Liver (tissue), 9 donors: ENCODE data around the gene KRTAP3-1. TPM values are rescaled to one million over a fixed set of nuclear protein-coding genes. Genes with fewer than 3 reads are reported as not detected.

ENCODE experiments used
- DNase-seq: peaks from one replicate; pipeline ENCODE4 v3.0.0-alpha.2; 2017; ENCODE audit warnings: low spot score
- H3K27ac ChIP-seq, 2 donors: one replicate each; pipeline ENCODE4 v1.7.0; 2013; ENCODE audit warnings: inconsistent platforms in 2 of 2, low read length in 2 of 2, control low read depth in 1 of 2, low read depth in 1 of 2, mild to moderate bottlenecking in 1 of 2
- H3K27me3 ChIP-seq, 4 donors: one replicate each; pipeline versions ENCODE4 v1.6.1 to v1.7.0; 2013; ENCODE audit warnings: low read length in 3 of 4, inconsistent platforms in 1 of 4, mild to moderate bottlenecking in 1 of 4, moderate library complexity in 1 of 4; ENCODE audit not compliant: control insufficient read depth in 4 of 4, insufficient read depth in 4 of 4
- H3K36me3 ChIP-seq, 4 donors: one replicate each; pipeline versions ENCODE4 v1.6.1 to v1.7.0; 2013; ENCODE audit warnings: low read length in 3 of 4, mild to moderate bottlenecking in 3 of 4, low read depth in 1 of 4, moderate library complexity in 1 of 4; ENCODE audit not compliant: control insufficient read depth in 4 of 4, insufficient read depth in 3 of 4
- H3K4me1 ChIP-seq, 4 donors: one replicate each; pipeline versions ENCODE4 v1.6.1 to v1.7.0; 2013; ENCODE audit warnings: low read length in 3 of 4, mild to moderate bottlenecking in 3 of 4, moderate library complexity in 1 of 4; ENCODE audit not compliant: control insufficient read depth in 4 of 4, insufficient read depth in 4 of 4
- H3K4me3 ChIP-seq, 3 donors: one replicate each; pipeline versions ENCODE4 v1.6.1 to v1.7.0; 2013; ENCODE audit warnings: low read length in 3 of 3, control low read depth in 1 of 3, low read depth in 1 of 3, mild to moderate bottlenecking in 1 of 3
- H3K9ac ChIP-seq, 2 donors: one replicate each; pipeline ENCODE4 v1.7.0; 2013; ENCODE audit warnings: low read length in 2 of 2, mild to moderate bottlenecking in 2 of 2, moderate library complexity in 2 of 2, control low read depth in 1 of 2, low read depth in 1 of 2
- H3K9me3 ChIP-seq, 4 donors: one replicate each; pipeline versions ENCODE4 v1.6.1 to v1.7.0; 2013; ENCODE audit warnings: low read length in 3 of 4; ENCODE audit not compliant: control insufficient read depth in 4 of 4
- EGR1 ChIP-seq, 2 donors: IDR thresholded peaks; 2 replicates each; pipeline ENCODE4 v1.6.1; 2016 to 2018; ENCODE audit warnings: antibody characterized with exemption in 2 of 2, low read depth in 2 of 2
- FOXA1 ChIP-seq: IDR thresholded peaks from 2 replicates; pipeline ENCODE4 v1.6.1; 2016; ENCODE audit warnings: antibody characterized with exemption
- FOXA2 ChIP-seq: IDR thresholded peaks from 2 replicates; pipeline ENCODE4 v1.6.1; 2016; ENCODE audit warnings: antibody characterized with exemption
- GABPA ChIP-seq, 2 donors: IDR thresholded peaks in 1 of 2; conservative IDR thresholded peaks in 1 of 2; 2 replicates each; pipeline ENCODE4 v1.6.1; 2016; ENCODE audit warnings: antibody characterized with exemption in 2 of 2, mild to moderate bottlenecking in 1 of 2, moderate library complexity in 1 of 2
- JUND ChIP-seq, 2 donors: IDR thresholded peaks; 2 replicates each; pipeline ENCODE4 v1.6.1; 2016; ENCODE audit warnings: antibody characterized with exemption in 2 of 2
- NR2F2 ChIP-seq: IDR thresholded peaks from 2 replicates; pipeline ENCODE4 v1.6.1; 2016; ENCODE audit warnings: antibody characterized with exemption
- RAD21 ChIP-seq, 2 donors: IDR thresholded peaks; 2 replicates each; pipeline ENCODE4 v1.6.1; 2016; ENCODE audit warnings: antibody characterized with exemption in 2 of 2, mild to moderate bottlenecking in 2 of 2
- SP1 ChIP-seq: IDR thresholded peaks from 2 replicates; pipeline ENCODE4 v1.6.1; 2018; ENCODE audit warnings: antibody characterized with exemption, mild to moderate bottlenecking
- TAF1 ChIP-seq: conservative IDR thresholded peaks from 2 replicates; pipeline ENCODE4 v1.6.1; 2016; ENCODE audit warnings: antibody characterized with exemption, mild to moderate bottlenecking
- YY1 ChIP-seq: IDR thresholded peaks from 2 replicates; pipeline ENCODE4 v1.6.1; 2016; ENCODE audit warnings: antibody characterized with exemption, mild to moderate bottlenecking
- WGBS: extraction: QIAGEN DNeasy Blood & Tissue Kit; methylation state at CpG from one replicate; pipeline ENCODE4 v1.1.7; 2013; 5-methylcytosine and 5-hydroxymethylcytosine counted together
- polyA plus RNA-seq, 2 donors: library from polyadenylated mRNA; stranded (reverse) in 1 of 2; unstranded in 1 of 2; fragments of 200-250 nt in 1 of 2; fragments of >200 nt in 1 of 2; fragmentation: Nextera tagmentation in 1 of 2; extraction: Ambion mirVana in 1 of 2; gene quantifications; one replicate each; pipeline versions ENCODE4 v1.2.1 to v1.2.3, GENCODE V29; 2013 to 2015
- total RNA-seq, 2 donors: library from RNA; depleted of rRNA; stranded (reverse); fragments of >200 nt; gene quantifications; one replicate each; pipeline ENCODE4 v1.2.3, GENCODE V29; 2014
- TF ChIP-seq, protein P1 (sequence below): IDR thresholded peaks from 2 replicates; pipeline ENCODE4 v1.6.1; 2016; ENCODE audit warnings: antibody characterized with exemption, mild to moderate bottlenecking
- TF ChIP-seq, protein P2 (sequence below): fragments of 150-350 bp; IDR thresholded peaks from 2 replicates; pipeline ENCODE4 v1.5.1; 2017; ENCODE audit warnings: improper control_type of control experiment, low read depth, low read length; ENCODE audit not compliant: missing input control
- TF ChIP-seq, protein P3 (sequence below): IDR thresholded peaks from 2 replicates; pipeline ENCODE4 v1.6.1; 2016; ENCODE audit warnings: antibody characterized with exemption
- TF ChIP-seq, protein P4 (sequence below): IDR thresholded peaks from 2 replicates; pipeline ENCODE4 v1.6.1; 2016; ENCODE audit warnings: antibody characterized with exemption
- donor health status: healthy.
- donor health status: healthy.
- donor health status: healthy.
- donor health status: healthy.
- donor health status: healthy.

Gene KRTAP3-1
- total and polyA plus RNA-seq, 4 donors = not detected

DNA sequence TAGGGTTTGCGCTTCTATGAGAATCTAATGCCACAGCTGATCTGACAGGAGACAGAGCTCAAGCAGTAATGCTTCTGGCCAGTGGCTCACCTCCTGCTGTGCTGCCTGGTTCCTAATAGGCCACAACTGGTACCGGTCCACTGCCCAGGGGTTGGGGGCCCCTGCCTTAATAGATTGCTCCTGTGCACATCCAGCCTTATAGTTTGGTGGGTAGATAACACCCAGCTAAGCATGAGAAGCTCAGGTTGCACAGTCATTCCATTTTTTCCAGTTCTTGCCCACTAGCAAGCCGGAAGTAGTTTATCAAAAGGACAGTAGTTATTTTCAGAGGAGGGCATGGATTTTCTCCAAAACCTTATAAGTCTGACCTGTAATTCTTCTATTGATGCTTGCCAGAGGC, 10.5 kb upstream of the KRTAP3-1 start (continued):
- TF ChIP-seq, protein P1, sequence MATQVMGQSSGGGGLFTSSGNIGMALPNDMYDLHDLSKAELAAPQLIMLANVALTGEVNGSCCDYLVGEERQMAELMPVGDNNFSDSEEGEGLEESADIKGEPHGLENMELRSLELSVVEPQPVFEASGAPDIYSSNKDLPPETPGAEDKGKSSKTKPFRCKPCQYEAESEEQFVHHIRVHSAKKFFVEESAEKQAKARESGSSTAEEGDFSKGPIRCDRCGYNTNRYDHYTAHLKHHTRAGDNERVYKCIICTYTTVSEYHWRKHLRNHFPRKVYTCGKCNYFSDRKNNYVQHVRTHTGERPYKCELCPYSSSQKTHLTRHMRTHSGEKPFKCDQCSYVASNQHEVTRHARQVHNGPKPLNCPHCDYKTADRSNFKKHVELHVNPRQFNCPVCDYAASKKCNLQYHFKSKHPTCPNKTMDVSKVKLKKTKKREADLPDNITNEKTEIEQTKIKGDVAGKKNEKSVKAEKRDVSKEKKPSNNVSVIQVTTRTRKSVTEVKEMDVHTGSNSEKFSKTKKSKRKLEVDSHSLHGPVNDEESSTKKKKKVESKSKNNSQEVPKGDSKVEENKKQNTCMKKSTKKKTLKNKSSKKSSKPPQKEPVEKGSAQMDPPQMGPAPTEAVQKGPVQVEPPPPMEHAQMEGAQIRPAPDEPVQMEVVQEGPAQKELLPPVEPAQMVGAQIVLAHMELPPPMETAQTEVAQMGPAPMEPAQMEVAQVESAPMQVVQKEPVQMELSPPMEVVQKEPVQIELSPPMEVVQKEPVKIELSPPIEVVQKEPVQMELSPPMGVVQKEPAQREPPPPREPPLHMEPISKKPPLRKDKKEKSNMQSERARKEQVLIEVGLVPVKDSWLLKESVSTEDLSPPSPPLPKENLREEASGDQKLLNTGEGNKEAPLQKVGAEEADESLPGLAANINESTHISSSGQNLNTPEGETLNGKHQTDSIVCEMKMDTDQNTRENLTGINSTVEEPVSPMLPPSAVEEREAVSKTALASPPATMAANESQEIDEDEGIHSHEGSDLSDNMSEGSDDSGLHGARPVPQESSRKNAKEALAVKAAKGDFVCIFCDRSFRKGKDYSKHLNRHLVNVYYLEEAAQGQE = no peak
- no peak for TF ChIP-seq TAF1

DNA sequence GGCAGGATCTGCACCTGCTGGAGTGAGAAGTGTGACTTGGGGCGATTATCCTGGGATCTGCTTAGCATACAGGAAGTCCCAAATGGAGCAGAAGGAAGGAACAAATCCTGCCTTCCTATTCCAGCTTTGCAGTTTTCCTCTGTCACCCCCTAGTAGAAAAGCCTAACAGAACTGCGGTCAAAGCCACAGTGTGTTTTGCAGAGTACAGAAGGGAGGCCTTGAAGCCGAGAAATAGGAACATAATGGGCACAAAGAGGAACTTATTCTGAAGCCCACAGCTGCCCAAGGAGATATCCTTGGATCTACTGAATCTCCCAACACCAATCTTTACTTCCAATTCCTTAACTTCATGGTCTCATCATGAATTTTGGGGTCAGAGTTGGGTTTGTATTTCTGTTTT, 9.6 kb upstream of the KRTAP3-1 start:
- 82% methylated on average over 3 of the region's 3 CpGs for WGBS
- TF ChIP-seq EGR1 (IDR thresholded peaks at IDR 0.05; ENCODE audit: low read depth in 2 of 2) = no peak
- TF ChIP-seq RAD21 (IDR thresholded peaks at IDR 0.05) = no peak
- TF ChIP-seq, protein P2, sequence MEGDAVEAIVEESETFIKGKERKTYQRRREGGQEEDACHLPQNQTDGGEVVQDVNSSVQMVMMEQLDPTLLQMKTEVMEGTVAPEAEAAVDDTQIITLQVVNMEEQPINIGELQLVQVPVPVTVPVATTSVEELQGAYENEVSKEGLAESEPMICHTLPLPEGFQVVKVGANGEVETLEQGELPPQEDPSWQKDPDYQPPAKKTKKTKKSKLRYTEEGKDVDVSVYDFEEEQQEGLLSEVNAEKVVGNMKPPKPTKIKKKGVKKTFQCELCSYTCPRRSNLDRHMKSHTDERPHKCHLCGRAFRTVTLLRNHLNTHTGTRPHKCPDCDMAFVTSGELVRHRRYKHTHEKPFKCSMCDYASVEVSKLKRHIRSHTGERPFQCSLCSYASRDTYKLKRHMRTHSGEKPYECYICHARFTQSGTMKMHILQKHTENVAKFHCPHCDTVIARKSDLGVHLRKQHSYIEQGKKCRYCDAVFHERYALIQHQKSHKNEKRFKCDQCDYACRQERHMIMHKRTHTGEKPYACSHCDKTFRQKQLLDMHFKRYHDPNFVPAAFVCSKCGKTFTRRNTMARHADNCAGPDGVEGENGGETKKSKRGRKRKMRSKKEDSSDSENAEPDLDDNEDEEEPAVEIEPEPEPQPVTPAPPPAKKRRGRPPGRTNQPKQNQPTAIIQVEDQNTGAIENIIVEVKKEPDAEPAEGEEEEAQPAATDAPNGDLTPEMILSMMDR = no peak
- TF ChIP-seq JUND (IDR thresholded peaks at IDR 0.05) = no peak
- no peak for TF ChIP-seq NR2F2
- no peak overlapping the region for H3K9ac ChIP-seq

DNA sequence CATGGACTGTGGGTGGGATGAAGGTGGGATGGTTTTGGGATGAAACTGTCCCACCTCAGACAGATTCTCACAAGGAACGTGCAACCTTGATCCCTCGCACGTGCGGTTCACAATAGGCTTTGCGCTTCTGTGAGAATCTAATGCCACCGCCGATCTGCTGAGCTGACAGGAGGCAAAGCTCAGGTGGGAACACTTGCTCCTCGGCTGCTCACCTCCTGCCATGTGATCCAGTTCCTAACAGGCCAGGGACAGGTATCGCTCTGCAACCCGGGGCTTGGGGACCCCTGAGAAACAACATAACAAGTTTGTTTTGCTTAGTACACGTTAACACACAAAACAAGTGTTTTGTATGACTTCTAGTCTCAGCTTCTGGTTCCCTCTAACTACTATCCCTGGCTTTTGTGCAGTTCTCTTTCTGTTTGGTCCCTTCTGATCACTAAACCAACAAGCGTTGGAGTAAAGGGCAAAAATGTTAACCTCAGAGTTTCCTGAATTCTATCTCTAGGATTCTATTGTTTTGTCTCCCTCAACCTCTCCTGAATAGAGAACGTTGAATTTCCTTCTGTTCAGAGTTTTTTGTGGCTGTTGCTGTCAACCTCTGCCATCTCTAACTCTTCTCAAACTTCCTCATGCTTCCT, 7.8 kb upstream of the KRTAP3-1 start:
- Histone ChIP-seq H3K27ac (no peak overlapping the region), H3K36me3 (no peaks in the 10 kb centered on the region), H3K4me1 (no peaks in the 10 kb centered on the region), H3K27me3 (peaks cover 0 to 4% (median 0%) of the 10 kb centered on the region in 4 donors), H3K4me3 (no peak overlapping the region), H3K9me3 (peaks cover 0 to 7% (median 2%) of the 10 kb centered on the region in 4 donors), H3K9ac (no peak overlapping the region)
- WGBS = 66% methylated on average over 13 of the region's 13 CpGs
- DNase-seq = no peak
- TF ChIP-seq, protein P3, sequence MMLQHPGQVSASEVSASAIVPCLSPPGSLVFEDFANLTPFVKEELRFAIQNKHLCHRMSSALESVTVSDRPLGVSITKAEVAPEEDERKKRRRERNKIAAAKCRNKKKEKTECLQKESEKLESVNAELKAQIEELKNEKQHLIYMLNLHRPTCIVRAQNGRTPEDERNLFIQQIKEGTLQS = no peak
- no peak for TF ChIP-seq GABPA (IDR thresholded peaks at IDR 0.05 in 1 of 2, conservative IDR thresholded peaks at IDR 0.05 in 1 of 2)
- TF ChIP-seq EGR1 (IDR thresholded peaks at IDR 0.05; ENCODE audit: low read depth in 2 of 2) = no peak
- TF ChIP-seq, protein P4, sequence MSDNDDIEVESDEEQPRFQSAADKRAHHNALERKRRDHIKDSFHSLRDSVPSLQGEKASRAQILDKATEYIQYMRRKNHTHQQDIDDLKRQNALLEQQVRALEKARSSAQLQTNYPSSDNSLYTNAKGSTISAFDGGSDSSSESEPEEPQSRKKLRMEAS = no peak
- TF ChIP-seq YY1 = no peak
- no peak for TF ChIP-seq FOXA1
- TF ChIP-seq FOXA2 = no peak
- TF ChIP-seq, protein P1 = no peak
- TF ChIP-seq, protein P2 = no peak
- TF ChIP-seq RAD21 (IDR thresholded peaks at IDR 0.05) = no peak
- no peak for TF ChIP-seq TAF1
- no peak for TF ChIP-seq SP1

More for the DNA sequence above, 9.6 kb upstream of the KRTAP3-1 start:
- DNase-seq = no peak
- Histone ChIP-seq H3K27ac (no peak overlapping the region), H3K36me3 (no peaks in the 10 kb centered on the region), H3K4me1 (no peaks in the 10 kb centered on the region), H3K27me3 (peaks cover 0 to 4% (median 0%) of the 10 kb centered on the region in 4 donors), H3K4me3 (no peak overlapping the region), H3K9me3 (peaks cover 0 to 9% (median 2%) of the 10 kb centered on the region in 4 donors)
